Prostate gland (tissue), 2 donors: ENCODE measurements around the gene ERCC6. TPM values are rescaled to one million over a fixed set of nuclear protein-coding genes. Genes with fewer than 3 reads are reported as not detected.

ENCODE experiments used
- DNase-seq: peaks from one replicate; pipeline ENCODE4 v3.0.0-alpha.2; 2019; ENCODE audit warnings: low spot score
- H3K27ac ChIP-seq, 2 donors: fragments of 200-600 bp; sonication (generic); 2 replicates each; pipeline ENCODE4 v1.5.1; 2017 to 2019
- H3K27me3 ChIP-seq: fragments of 200-600 bp; sonication (generic); replicated peaks from 2 replicates; pipeline ENCODE4 v1.5.1; 2019; ENCODE audit not compliant: insufficient read depth
- H3K36me3 ChIP-seq, 2 donors: fragments of 200-600 bp; sonication (generic); 1 replicate in 1 of 2; 2 replicates in 1 of 2; pipeline versions ENCODE4 v1.5.1 to v1.8.1; 2017 to 2019
- H3K4me1 ChIP-seq: fragments of 200-600 bp; sonication (generic); replicated peaks from 2 replicates; pipeline ENCODE4 v1.5.1; 2019
- H3K4me3 ChIP-seq, 2 donors: fragments of 200-600 bp; sonication (generic); 2 replicates each; pipeline ENCODE4 v1.5.1; 2017 to 2019
- H3K9me3 ChIP-seq: fragments of 200-600 bp; sonication (generic); 2 replicates; pipeline ENCODE4 v1.5.1; 2017
- POLR2A ChIP-seq: fragments of 450-650 bp; IDR thresholded peaks from one replicate; pipeline ENCODE4 v1.6.1; 2016; ENCODE audit warnings: antibody characterized with exemption, mild to moderate bottlenecking
- POLR2AphosphoS5 ChIP-seq: sonication (generic); formaldehyde crosslinking; IDR thresholded peaks from one replicate; pipeline ENCODE4 v1.6.1; 2017; ENCODE audit warnings: antibody characterized with exemption
- WGBS: methylation state at CpG from one replicate; pipeline ENCODE4 v1.1.5; 2018; 5-methylcytosine and 5-hydroxymethylcytosine counted together
- intact Hi-C: fragments of 100-400 bp; cut with DNase I; formaldehyde crosslinking; loops from one replicate; pipeline ENCODE4 v1.14.2; 2022
- total RNA-seq, 2 donors: library from RNA; depleted of rRNA; stranded (reverse); fragments of >200 nt; gene quantifications; one replicate each; pipeline ENCODE4 v1.1.0, GENCODE V29; 2016
- TF ChIP-seq, protein P1 (sequence below), 4 experiments: fragments of 200-600 bp in 2 of 4; fragments of 450-650 bp in 2 of 4; sonication (generic) in 2 of 4; IDR thresholded peaks; 1 replicate in 3 of 4; 2 replicates in 1 of 4; pipeline ENCODE4 v1.5.1; 2016 to 2019; ENCODE audit warnings: antibody characterized with exemption in 4 of 4, mild to moderate bottlenecking in 2 of 4, moderate library complexity in 2 of 4

The ERCC6 gene
- total RNA-seq, 2 donors from 2014 or later = 18.5 to 45.5 TPM

DNA sequence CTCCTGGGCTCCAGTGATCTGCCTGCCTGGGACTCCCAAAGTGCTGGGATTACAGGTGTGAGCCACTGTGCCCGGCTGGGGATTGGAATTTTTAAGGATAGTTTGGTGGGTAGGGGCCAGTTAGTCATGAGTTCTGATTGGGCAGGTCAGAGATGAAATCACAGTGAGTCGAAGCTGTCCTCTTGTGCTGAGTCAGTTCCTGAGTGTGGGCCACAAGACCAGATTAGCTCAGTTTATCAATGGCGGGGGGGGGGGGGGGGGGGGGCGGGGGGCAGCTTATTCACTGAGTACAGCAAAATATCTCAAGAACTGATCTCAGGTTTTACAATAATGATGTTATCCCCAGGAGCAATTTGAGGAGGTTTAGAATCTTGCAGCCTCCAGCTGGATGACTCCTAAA, 11.6 kb upstream of the ERCC6 start:
- TF ChIP-seq POLR2AphosphoS5 = no peak
- no peak for TF ChIP-seq POLR2A
- TF ChIP-seq, protein P1, sequence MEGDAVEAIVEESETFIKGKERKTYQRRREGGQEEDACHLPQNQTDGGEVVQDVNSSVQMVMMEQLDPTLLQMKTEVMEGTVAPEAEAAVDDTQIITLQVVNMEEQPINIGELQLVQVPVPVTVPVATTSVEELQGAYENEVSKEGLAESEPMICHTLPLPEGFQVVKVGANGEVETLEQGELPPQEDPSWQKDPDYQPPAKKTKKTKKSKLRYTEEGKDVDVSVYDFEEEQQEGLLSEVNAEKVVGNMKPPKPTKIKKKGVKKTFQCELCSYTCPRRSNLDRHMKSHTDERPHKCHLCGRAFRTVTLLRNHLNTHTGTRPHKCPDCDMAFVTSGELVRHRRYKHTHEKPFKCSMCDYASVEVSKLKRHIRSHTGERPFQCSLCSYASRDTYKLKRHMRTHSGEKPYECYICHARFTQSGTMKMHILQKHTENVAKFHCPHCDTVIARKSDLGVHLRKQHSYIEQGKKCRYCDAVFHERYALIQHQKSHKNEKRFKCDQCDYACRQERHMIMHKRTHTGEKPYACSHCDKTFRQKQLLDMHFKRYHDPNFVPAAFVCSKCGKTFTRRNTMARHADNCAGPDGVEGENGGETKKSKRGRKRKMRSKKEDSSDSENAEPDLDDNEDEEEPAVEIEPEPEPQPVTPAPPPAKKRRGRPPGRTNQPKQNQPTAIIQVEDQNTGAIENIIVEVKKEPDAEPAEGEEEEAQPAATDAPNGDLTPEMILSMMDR (IDR thresholded peaks at IDR 0.05) = no peak
- intact Hi-C loops = no loop called here
- H3K36me3 ChIP-seq = no peaks in the 10 kb centered on the region
- no peak overlapping the region for H3K27ac ChIP-seq
- no peaks in the 10 kb centered on the region for H3K27me3 ChIP-seq
- DNase-seq = no peak
- no peaks in the 10 kb centered on the region for H3K4me1 ChIP-seq
- WGBS = 32% methylated on average over 4 of the region's 4 CpGs
- H3K4me3 ChIP-seq = no peak overlapping the region
- H3K9me3 ChIP-seq = no peaks in the 10 kb centered on the region

DNA sequence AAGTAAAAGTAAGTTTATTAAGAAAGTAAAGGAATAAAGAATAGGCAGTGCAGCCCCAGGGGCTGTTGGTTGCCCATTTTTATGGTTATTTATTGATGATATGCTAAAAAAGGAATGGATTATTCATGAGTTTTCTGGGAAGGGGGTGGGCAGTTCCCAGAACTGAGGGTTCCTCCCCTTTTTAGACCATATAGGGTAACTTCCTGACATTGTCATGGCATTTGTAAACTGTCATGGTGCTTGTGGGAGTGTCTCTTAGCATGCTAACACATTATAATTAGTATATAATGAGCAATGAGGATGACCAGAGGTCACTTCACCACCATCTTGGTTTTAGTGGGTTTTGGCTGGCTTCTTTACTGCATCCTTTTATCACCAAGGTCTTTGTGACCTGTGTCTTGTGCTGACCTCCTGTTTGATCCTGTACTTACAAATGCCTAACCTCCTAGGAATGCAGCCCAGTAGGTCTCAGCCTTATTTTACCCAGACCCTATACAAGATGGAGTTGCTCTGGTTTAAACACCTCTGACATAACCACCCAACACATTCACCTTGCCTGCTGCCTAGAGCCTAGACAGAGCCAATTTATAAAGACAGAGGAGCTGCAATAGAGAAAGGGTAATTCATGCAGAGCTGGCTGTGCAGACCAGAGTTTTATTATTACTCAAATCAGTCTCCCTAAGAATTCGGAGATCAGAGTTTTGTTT, 10.9 kb upstream of the ERCC6 start:
- Histone ChIP-seq H3K36me3 (no peaks in the 10 kb centered on the region), H3K9me3 (no peaks in the 10 kb centered on the region), H3K4me1 (no peaks in the 10 kb centered on the region), H3K27me3 (no peaks in the 10 kb centered on the region), H3K27ac (no peak overlapping the region), H3K4me3 (no peak overlapping the region)
- intact Hi-C loops = no loop called here
- no peak for TF ChIP-seq POLR2A
- TF ChIP-seq, protein P1 (IDR thresholded peaks at IDR 0.05) = no peak
- TF ChIP-seq POLR2AphosphoS5 = no peak
- no peak for DNase-seq
- WGBS = 48% methylated on average over 1 of the region's 1 CpG

DNA sequence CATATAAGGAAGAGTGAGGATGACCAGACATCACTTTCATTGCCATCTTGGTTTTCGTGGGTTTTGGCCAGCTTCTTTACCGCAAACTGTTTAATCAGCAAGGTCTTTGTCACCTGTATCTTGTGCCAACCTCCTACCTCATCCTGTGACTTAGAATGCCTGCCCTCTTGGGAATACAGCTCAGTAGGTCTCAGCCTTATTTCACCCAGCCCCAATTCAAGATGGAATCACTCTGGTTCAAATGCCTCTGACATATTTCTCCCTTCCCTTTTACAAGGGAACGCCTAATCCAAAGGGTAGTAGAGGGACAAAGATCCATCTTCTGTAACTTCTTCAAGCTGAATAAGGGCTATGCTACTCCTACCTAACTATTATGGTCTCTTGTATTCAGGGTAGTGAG, 4.7 kb upstream of the ERCC6 start:
- Histone ChIP-seq H3K9me3 (no peaks in the 10 kb centered on the region), H3K36me3 (no peaks in the 10 kb centered on the region), H3K27me3 (no peaks in the 10 kb centered on the region), H3K4me1 (no peaks in the 10 kb centered on the region), H3K27ac (no peak overlapping the region), H3K4me3 (no peak overlapping the region)
- TF ChIP-seq, protein P1 (IDR thresholded peaks at IDR 0.05) = no peak
- TF ChIP-seq POLR2A = no peak
- no peak for TF ChIP-seq POLR2AphosphoS5
- 89% methylated on average over 3 of the region's 3 CpGs for WGBS
- no peak for DNase-seq
- intact Hi-C loops = no loop called here

DNA sequence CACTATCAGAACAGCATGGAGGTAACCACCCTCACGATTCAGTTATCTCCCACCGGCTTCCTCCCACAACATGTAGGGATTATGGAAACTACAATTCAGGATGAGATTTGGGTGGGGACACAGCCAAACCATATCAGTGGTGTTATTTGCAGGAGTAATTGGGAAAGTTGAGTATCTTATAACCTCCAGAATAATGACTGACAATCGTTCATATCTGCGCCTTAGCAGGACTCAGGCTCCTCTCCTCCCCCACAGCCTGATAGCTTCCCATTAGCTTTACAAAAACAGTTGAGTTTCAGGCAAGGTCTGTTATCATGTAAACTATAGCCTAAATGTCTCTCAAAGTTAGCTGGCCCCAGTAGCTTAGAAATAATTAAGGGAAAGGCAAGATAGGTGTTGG, 3.4 kb upstream of the ERCC6 start:
- intact Hi-C loops = no loop called here
- TF ChIP-seq, protein P1 (IDR thresholded peaks at IDR 0.05) = no peak
- TF ChIP-seq POLR2A = no peak
- no peak for TF ChIP-seq POLR2AphosphoS5
- Histone ChIP-seq H3K4me3 (no peak overlapping the region), H3K27me3 (no peaks in the 10 kb centered on the region), H3K9me3 (no peaks in the 10 kb centered on the region), H3K36me3 (no peaks in the 10 kb centered on the region), H3K27ac (no peak overlapping the region), H3K4me1 (no peaks in the 10 kb centered on the region)
- WGBS = 87% methylated on average over 4 of the region's 4 CpGs
- no peak for DNase-seq

DNA sequence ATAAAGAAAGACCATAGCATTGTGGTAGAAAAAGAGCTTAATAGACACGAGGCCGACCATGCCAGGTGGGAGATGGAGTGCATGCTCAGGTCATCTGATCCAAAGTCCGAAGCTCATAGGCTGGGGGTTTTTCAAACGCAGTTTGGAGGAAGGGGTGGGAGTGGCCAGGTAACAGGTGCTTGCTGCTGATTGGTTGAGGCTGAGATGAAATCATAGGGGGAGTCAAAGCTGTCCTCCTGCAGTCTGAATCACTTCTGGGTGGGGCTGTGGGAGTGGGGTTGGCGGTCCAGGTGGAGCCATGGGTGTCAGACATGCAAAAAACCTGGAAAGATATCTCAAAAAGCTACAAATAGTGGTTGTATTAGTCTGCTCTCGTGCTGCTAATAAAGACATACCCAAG, 2.8 kb upstream of the ERCC6 start:
- no peaks in the 10 kb centered on the region for H3K36me3 ChIP-seq
- H3K9me3 ChIP-seq = no peaks in the 10 kb centered on the region
- no peak overlapping the region for H3K4me3 ChIP-seq
- no peaks in the 10 kb centered on the region for H3K4me1 ChIP-seq
- no peak overlapping the region for H3K27ac ChIP-seq
- DNase-seq = no peak
- 78% methylated on average over 6 of the region's 6 CpGs for WGBS
- H3K27me3 ChIP-seq = no peaks in the 10 kb centered on the region
- TF ChIP-seq POLR2A (no peak), POLR2AphosphoS5 (no peak)
- TF ChIP-seq, protein P1 (IDR thresholded peaks at IDR 0.05) = no peak
- intact Hi-C loops = no loop called here
